Thyroid gland (tissue), 4 donors: Measurements from ENCODE around the gene TTBK1. TPM values are rescaled to one million over a fixed set of nuclear protein-coding genes. Genes with fewer than 3 reads are reported as not detected.

Experiments
- DNase-seq, 2 donors: peaks; one replicate each; pipeline ENCODE4 v3.0.0-alpha.2; 2019
- H3K27ac ChIP-seq, 3 donors: fragments of 200-600 bp; sonication (generic); 1 replicate in 2 of 3; 2 replicates in 1 of 3; pipeline ENCODE4 v1.5.1; 2016 to 2019; ENCODE audit warnings: mild to moderate bottlenecking in 1 of 3, moderate library complexity in 1 of 3
- H3K27me3 ChIP-seq: fragments of 200-600 bp; sonication (generic); one replicate; pipeline ENCODE4 v1.5.1; 2019
- H3K36me3 ChIP-seq, 2 donors: fragments of 200-600 bp; sonication (generic); one replicate each; pipeline ENCODE4 v1.5.1; 2016 to 2019
- H3K4me1 ChIP-seq, 2 donors: fragments of 200-600 bp; sonication (generic); one replicate each; pipeline ENCODE4 v1.5.1; 2017 to 2019
- H3K4me3 ChIP-seq, 3 donors: fragments of 200-600 bp; sonication (generic); replicated peaks in 1 of 3; 1 replicate in 2 of 3; 2 replicates in 1 of 3; pipeline ENCODE4 v1.5.1; 2016; ENCODE audit warnings: mild to moderate bottlenecking in 1 of 3
- H3K9me3 ChIP-seq: fragments of 200-600 bp; sonication (generic); one replicate; pipeline ENCODE4 v1.5.1; 2017
- CTCF ChIP-seq, 6 experiments: fragments of 200-600 bp in 3 of 6; fragments of 450-650 bp in 3 of 6; sonication (generic) in 3 of 6; IDR thresholded peaks; one replicate each; pipeline ENCODE4 v1.5.1; 2016 to 2019; ENCODE audit warnings: antibody characterized with exemption in 6 of 6, mild to moderate bottlenecking in 2 of 6, inconsistent platforms in 1 of 6, moderate library complexity in 1 of 6
- POLR2A ChIP-seq, 2 donors: fragments of 450-650 bp; IDR thresholded peaks; one replicate each; pipeline ENCODE4 v1.6.1; 2017; ENCODE audit warnings: antibody characterized with exemption in 2 of 2, mild to moderate bottlenecking in 2 of 2, moderate library complexity in 1 of 2
- WGBS, 2 donors: methylation state at CpG; one replicate each; pipeline ENCODE4 v1.1.5; 2017; 5-methylcytosine and 5-hydroxymethylcytosine counted together
- intact Hi-C: fragments of 100-400 bp; cut with DNase I; formaldehyde crosslinking; loops from one replicate; pipeline ENCODE4 v1.15.1; 2023
- total RNA-seq, 4 donors: library from RNA; depleted of rRNA; stranded (reverse); fragments of >200 nt; gene quantifications; one replicate each; pipeline ENCODE4 v1.2.3, GENCODE V29; 2016

Gene TTBK1
- total RNA-seq, 4 donors from 2014 or later = 0.11 to 0.15 TPM; not detected in 2

GRCh38 chr6:43257367-43258145 lies 14.3 kb downstream of the TTBK1 start:
- no peak for DNase-seq
- no peaks in the 10 kb centered on the region for H3K36me3 ChIP-seq
- no peak overlapping the region for H3K4me3 ChIP-seq
- H3K27ac ChIP-seq = no peak overlapping the region
- H3K27me3 ChIP-seq = no peaks in the 10 kb centered on the region
- intact Hi-C loops = no loop called here
- WGBS, 2 donors = 81 to 84% methylated on average over 12 of the region's 12 CpGs
- TF ChIP-seq POLR2A (IDR thresholded peaks at IDR 0.05) = no peak
- no peak for TF ChIP-seq CTCF (IDR thresholded peaks at IDR 0.05)
- H3K9me3 ChIP-seq = no peaks in the 10 kb centered on the region
- no peaks in the 10 kb centered on the region for H3K4me1 ChIP-seq

- no peak overlapping the region for H3K4me3 ChIP-seq
- TF ChIP-seq CTCF (IDR thresholded peaks at IDR 0.05) (no peak), POLR2A (IDR thresholded peaks at IDR 0.05) (no peak)
- H3K9me3 ChIP-seq = no peaks in the 10 kb centered on the region
- 60 to 68% methylated on average over 4 of the region's 4 CpGs for WGBS, 2 donors
- no peak for DNase-seq
- H3K4me1 ChIP-seq = no peaks in the 10 kb centered on the region
- intact Hi-C loops = no loop called here
- H3K27ac ChIP-seq = no peak overlapping the region
- no peaks in the 10 kb centered on the region for H3K27me3 ChIP-seq
- H3K36me3 ChIP-seq = no peaks in the 10 kb centered on the region
Observed at GRCh38 chr6:43258180-43258579, 14.9 kb downstream of the TTBK1 start.

GRCh38 chr6:43258807-43259686 lies 15.8 kb downstream of the TTBK1 start:
- Histone ChIP-seq H3K9me3 (no peaks in the 10 kb centered on the region), H3K27ac (no peak overlapping the region), H3K4me3 (no peak overlapping the region), H3K4me1 (no peaks in the 10 kb centered on the region), H3K27me3 (no peaks in the 10 kb centered on the region), H3K36me3 (no peaks in the 10 kb centered on the region)
- intact Hi-C loops = no loop called here
- TF ChIP-seq POLR2A (IDR thresholded peaks at IDR 0.05) = no peak
- WGBS, 2 donors = 88 to 92% methylated on average over 25 to 29 of the region's 30 CpGs
- DNase-seq = no peak

- Histone ChIP-seq H3K27me3 (no peaks in the 10 kb centered on the region), H3K4me1 (no peaks in the 10 kb centered on the region), H3K36me3 (no peaks in the 10 kb centered on the region), H3K27ac (no peak overlapping the region), H3K9me3 (no peaks in the 10 kb centered on the region), H3K4me3 (no peak overlapping the region)
- WGBS, 2 donors = 63 to 79% methylated on average over 4 of the region's 4 CpGs
- no peak for DNase-seq
- no peak for TF ChIP-seq CTCF (IDR thresholded peaks at IDR 0.05)
- TF ChIP-seq POLR2A (IDR thresholded peaks at IDR 0.05) = no peak
- intact Hi-C loops = loop anchor here (5.0 kb wide), 2 partner anchors 77 to 247 kb away; no protein-coding TSS in a partner anchor
Observed at GRCh38 chr6:43260791-43261190, 17.5 kb downstream of the TTBK1 start.

- TF ChIP-seq POLR2A (IDR thresholded peaks at IDR 0.05) = no peak
- no peak for TF ChIP-seq CTCF (IDR thresholded peaks at IDR 0.05)
- Histone ChIP-seq H3K4me3 (no peak overlapping the region), H3K9me3 (no peaks in the 10 kb centered on the region), H3K36me3 (no peaks in the 10 kb centered on the region), H3K27ac (no peak overlapping the region), H3K27me3 (no peaks in the 10 kb centered on the region), H3K4me1 (no peaks in the 10 kb centered on the region)
- intact Hi-C loops = loop anchor here (5.0 kb wide), 2 partner anchors 76 to 246 kb away; no protein-coding TSS in a partner anchor
- no peak for DNase-seq
- 84 to 88% methylated on average over 4 to 5 of the region's 5 CpGs for WGBS, 2 donors
Observed at GRCh38 chr6:43261198-43261597, 17.9 kb downstream of the TTBK1 start.
